ENCODE data around the gene ELOA2.
"Not testable (repeated sequence)": the region's sequence is repeated elsewhere in the genome, so short reads cannot be mapped to it uniquely, and the experiment has no call there.

ELOA2 gene

GRCh38 chr18:47035156-47035671, at the start of gene ELOA2:
Gene ELOA2, minus strand, starts transcription at chr18:47035621. Its CDS starts 357 bp downstream, at chr18:47035264.
- H3K4me3 ChIP-seq (ENCODE audit: low read depth, low read length), result no peak within 1 kb of the TSS

GRCh38 chr18:47081578-47081977, 46.2 kb upstream of the ELOA2 start:
- no peak for DNase-seq (ENCODE audit: low read depth)
- no peak overlapping the region for H3K4me3 ChIP-seq (ENCODE audit: low read depth, low read length)

More at GRCh38 chr18:47035156-47035671, at the start of gene ELOA2:
- DNase-seq (ENCODE audit: low read depth), result no peak

- DNase-seq (ENCODE audit: low read depth), result no peak
- H3K4me3 ChIP-seq (ENCODE audit: low read depth, low read length), result no peak overlapping the region
Measured at GRCh38 chr18:47080872-47081271, 45.5 kb upstream of the ELOA2 start.

- no peak for DNase-seq (ENCODE audit: low read depth)
Measured at GRCh38 chr18:47077111-47077510, 41.7 kb upstream of the ELOA2 start.

GRCh38 chr18:47075098-47075883, 39.9 kb upstream of the ELOA2 start:
- H3K4me3 ChIP-seq (ENCODE audit: low read depth, low read length), result no peak overlapping the region
- DNase-seq (ENCODE audit: low read depth), result no peak

More at GRCh38 chr18:47077111-47077510, 41.7 kb upstream of the ELOA2 start:
- no peak overlapping the region for H3K4me3 ChIP-seq (ENCODE audit: low read depth, low read length)

- H3K4me3 ChIP-seq (ENCODE audit: low read depth, low read length), result no peak overlapping the region
- no peak for DNase-seq (ENCODE audit: low read depth)
Measured at GRCh38 chr18:47067648-47068047, 32.2 kb upstream of the ELOA2 start.

GRCh38 chr18:47063096-47063495, 27.7 kb upstream of the ELOA2 start:
- no peak for DNase-seq (ENCODE audit: low read depth)
- no peak overlapping the region for H3K4me3 ChIP-seq (ENCODE audit: low read depth, low read length)

- no peak overlapping the region for H3K4me3 ChIP-seq (ENCODE audit: low read depth, low read length)
- no peak for DNase-seq (ENCODE audit: low read depth)
Measured at GRCh38 chr18:47062471-47062870, 27.1 kb upstream of the ELOA2 start.

GRCh38 chr18:47054369-47054768, 18.9 kb upstream of the ELOA2 start:
- no peak overlapping the region for H3K4me3 ChIP-seq (ENCODE audit: low read depth, low read length)
- no peak for DNase-seq (ENCODE audit: low read depth)

GRCh38 chr18:47050468-47050867, 15.0 kb upstream of the ELOA2 start:
- H3K4me3 ChIP-seq (ENCODE audit: low read depth, low read length), result no peak overlapping the region
- peak; percentile 16 for DNase-seq (ENCODE audit: low read depth)

- H3K4me3 ChIP-seq (ENCODE audit: low read depth, low read length), result no peak overlapping the region
- no peak for DNase-seq (ENCODE audit: low read depth)
Measured at GRCh38 chr18:47040982-47041381, 5.6 kb upstream of the ELOA2 start.

- no peak for DNase-seq (ENCODE audit: low read depth)
- H3K4me3 ChIP-seq (ENCODE audit: low read depth, low read length), result no peak overlapping the region
Measured at GRCh38 chr18:47036927-47037578, 1.6 kb upstream of the ELOA2 start.

- DNase-seq (ENCODE audit: low read depth), result no peak
- no peak overlapping the region for H3K4me3 ChIP-seq (ENCODE audit: low read depth, low read length)
Measured at GRCh38 chr18:47036298-47036874, 965 bp upstream of the ELOA2 start.

GRCh38 chr18:47034591-47034990, 830 bp downstream of the ELOA2 start:
- H3K4me3 ChIP-seq (ENCODE audit: low read depth, low read length); DNase-seq (ENCODE audit: low read depth): not testable (repeated sequence)

- no peak overlapping the region for H3K4me3 ChIP-seq (ENCODE audit: low read depth, low read length)
- no peak for DNase-seq (ENCODE audit: low read depth)
Measured at GRCh38 chr18:47032945-47033344, 2.5 kb downstream of the ELOA2 start.

- not testable (repeated sequence) for H3K4me3 ChIP-seq (ENCODE audit: low read depth, low read length); DNase-seq (ENCODE audit: low read depth)
Measured at GRCh38 chr18:47030887-47031286, 4.5 kb downstream of the ELOA2 start.

GRCh38 chr18:47029684-47030353, 5.6 kb downstream of the ELOA2 start:
- not testable (repeated sequence) for DNase-seq (ENCODE audit: low read depth); H3K4me3 ChIP-seq (ENCODE audit: low read depth, low read length)

- H3K4me3 ChIP-seq (ENCODE audit: low read depth, low read length); DNase-seq (ENCODE audit: low read depth): not testable (repeated sequence)
Measured at GRCh38 chr18:47028738-47029137, 6.7 kb downstream of the ELOA2 start.

- DNase-seq (ENCODE audit: low read depth); H3K4me3 ChIP-seq (ENCODE audit: low read depth, low read length): not testable (repeated sequence)
Measured at GRCh38 chr18:47025557-47026174, 9.8 kb downstream of the ELOA2 start.

Data from skeletal muscle cell (primary cell).